SK-MEL-5 (cell line): Measurements from ENCODE around the gene DHX38. TPM values are rescaled to one million over a fixed set of nuclear protein-coding genes. Genes with fewer than 3 reads are reported as not detected.

Source experiments
- DNase-seq: peaks from one replicate; pipeline ENCODE4 v3.0.0-alpha.2; 2016; ENCODE audit warnings: low read depth, low spot score
- in situ Hi-C: cut with HindIII; loops from 2 replicates; pipeline ENCODE4 v1.10.0; 2016; ENCODE audit warnings: low sequenced_read_pairs, high pct_unique_total_duplicates, low pct_unique_long_range_greater_than_20kb
- total RNA-seq: library from RNA; depleted of rRNA; stranded (reverse); fragments of >200 nt; shearing (Covaris generic); gene quantifications from 2 replicates; pipeline ENCODE4 v1.2.3, GENCODE V29; 2014

DHX38 gene
- total RNA-seq, 1 experiment from 2014 or later, result 33.2 TPM

GRCh38 chr16:72109966-72110530 lies 16.4 kb downstream of the DHX38 start:
- in situ Hi-C loops, result no loop called here
- DNase-seq, result no peak

GRCh38 chr16:72110662-72111615 lies 17.3 kb downstream of the DHX38 start:
- DNase-seq, result no peak
- in situ Hi-C loops, result no loop called here

- in situ Hi-C loops, result no loop called here
- no peak for DNase-seq
Measured at GRCh38 chr16:72111657-72112451, 18.2 kb downstream of the DHX38 start.

GRCh38 chr16:72112452-72112792 lies 18.8 kb downstream of the DHX38 start:
- in situ Hi-C loops, result no loop called here
- DNase-seq, result no peak

DNA sequence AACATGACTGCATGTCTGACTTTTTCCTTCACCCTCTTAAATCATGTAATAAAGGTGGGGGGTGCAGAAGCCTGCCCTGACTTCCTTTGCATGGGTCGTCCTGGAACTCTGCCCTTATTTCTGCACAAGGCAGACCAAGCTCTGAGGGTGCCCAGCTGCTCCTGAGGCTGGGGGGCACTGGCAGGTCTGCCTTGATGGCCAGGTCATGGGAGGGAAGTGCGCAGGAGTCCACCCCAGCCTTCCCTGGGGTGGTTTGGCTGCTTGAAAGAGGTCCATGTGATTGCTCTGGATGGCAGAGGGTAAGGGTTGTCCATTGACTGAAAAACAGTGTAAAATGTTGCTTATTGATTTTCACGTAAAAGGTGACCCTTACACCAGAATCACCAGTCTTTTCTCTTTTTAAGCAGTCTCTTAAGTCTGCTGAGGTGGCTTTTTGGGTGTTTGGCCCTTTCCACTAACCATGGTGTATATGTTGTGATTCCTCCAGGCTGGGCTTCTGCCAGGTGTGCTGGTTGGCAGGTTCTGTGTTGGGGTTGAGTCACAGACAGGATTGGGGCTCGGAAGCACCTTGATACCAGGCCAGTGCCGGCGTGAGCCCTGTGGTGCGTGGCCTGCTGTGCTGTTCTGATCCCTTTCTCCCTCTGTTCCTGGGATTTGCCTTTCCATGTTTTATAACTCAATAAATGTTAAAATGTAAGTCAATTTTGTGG lies 19.4 kb downstream of the DHX38 start:
- in situ Hi-C loops, result no loop called here
- no peak for DNase-seq

GRCh38 chr16:72113616-72113945 lies 19.9 kb downstream of the DHX38 start:
- no peak for DNase-seq
- in situ Hi-C loops, result no loop called here

GRCh38 chr16:72120026-72120425 lies 26.4 kb downstream of the DHX38 start:
- no peak for DNase-seq

DNA sequence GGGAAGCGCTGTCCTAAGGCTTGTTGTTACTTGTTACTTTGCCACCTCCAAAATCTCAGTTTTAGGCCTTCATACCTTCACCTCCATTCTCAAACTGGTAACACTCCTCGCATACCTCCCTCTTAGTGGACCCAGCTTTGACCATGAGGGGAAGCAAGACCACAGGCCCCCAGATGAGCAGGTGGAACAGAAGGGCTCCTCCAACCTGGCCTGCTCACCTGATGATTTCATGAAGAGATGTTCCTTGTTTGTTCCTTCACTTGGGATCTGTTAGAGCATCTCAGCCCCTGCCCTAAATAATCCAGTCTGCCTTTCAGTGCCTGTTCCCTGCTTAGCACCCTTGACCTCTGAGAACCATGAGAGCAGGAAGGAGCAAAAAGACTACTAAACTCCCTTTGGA lies 28.7 kb downstream of the DHX38 start:
- no peak for DNase-seq

More at GRCh38 chr16:72120026-72120425, 26.4 kb downstream of the DHX38 start:
- in situ Hi-C loops, result no loop called here

DNA sequence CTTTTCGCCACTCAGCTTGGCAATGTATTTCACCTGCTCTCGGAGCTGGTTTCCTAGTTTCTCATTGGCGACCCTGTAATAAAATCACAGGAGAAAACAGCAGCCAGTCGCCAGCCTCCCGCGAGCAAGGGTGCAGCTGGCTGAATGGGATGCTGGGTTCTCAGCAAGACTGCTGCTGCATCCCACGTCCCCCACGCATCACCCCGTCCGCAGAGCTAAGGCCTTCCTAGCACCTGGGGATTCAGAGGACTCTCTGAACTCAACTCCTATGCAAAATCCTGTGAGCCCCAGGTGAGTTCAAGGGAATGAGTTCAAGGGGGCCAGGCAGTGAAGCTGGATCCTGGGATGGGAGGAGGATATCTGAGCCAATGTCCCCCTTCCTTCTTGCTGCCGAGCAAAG lies 29.3 kb downstream of the DHX38 start:
- in situ Hi-C loops, result no loop called here
- no peak for DNase-seq

More for the DNA sequence above, 28.7 kb downstream of the DHX38 start:
- in situ Hi-C loops, result no loop called here

DNA sequence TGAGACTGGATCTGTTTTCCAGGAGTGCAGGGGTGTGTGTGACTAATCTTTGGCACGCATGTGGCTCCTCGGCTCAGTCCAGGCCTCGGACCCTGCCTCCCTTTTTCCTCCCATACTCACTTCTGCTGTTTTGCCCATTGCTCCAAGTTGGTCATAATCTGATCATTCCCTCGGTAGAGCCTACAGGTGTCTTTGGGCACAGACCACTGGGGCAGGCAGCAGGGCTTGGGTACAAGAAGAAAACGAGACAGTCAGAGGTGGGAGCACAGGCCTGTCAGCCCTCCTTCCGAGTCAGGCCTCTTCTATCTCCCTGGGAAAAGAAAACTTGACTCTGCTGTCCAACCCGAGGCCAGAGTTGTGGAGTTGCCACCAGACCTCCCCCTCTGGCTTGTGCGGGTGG lies 29.8 kb downstream of the DHX38 start:
- in situ Hi-C loops, result no loop called here
- DNase-seq, result no peak

DNA sequence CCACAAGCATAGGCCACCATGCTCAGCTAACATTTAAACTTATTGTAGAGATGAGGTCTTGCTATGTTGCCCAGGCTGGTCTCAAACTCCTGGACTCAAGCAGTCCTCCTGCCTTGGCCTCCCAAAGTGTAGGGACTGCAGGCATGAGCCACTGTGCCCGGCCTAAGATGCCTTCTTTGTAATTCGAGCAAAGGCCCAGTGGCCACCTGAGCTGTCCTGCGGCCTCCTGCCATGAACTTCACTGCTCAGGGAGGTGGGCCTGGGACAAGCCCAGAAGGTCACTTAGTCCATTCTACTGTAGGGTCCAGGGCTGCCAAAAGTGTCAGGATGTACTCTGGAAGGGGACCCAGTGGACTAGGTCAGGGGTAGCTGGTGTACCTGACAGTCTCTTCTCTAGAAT lies 30.5 kb downstream of the DHX38 start:
- DNase-seq, result no peak
- in situ Hi-C loops, result no loop called here

DNA sequence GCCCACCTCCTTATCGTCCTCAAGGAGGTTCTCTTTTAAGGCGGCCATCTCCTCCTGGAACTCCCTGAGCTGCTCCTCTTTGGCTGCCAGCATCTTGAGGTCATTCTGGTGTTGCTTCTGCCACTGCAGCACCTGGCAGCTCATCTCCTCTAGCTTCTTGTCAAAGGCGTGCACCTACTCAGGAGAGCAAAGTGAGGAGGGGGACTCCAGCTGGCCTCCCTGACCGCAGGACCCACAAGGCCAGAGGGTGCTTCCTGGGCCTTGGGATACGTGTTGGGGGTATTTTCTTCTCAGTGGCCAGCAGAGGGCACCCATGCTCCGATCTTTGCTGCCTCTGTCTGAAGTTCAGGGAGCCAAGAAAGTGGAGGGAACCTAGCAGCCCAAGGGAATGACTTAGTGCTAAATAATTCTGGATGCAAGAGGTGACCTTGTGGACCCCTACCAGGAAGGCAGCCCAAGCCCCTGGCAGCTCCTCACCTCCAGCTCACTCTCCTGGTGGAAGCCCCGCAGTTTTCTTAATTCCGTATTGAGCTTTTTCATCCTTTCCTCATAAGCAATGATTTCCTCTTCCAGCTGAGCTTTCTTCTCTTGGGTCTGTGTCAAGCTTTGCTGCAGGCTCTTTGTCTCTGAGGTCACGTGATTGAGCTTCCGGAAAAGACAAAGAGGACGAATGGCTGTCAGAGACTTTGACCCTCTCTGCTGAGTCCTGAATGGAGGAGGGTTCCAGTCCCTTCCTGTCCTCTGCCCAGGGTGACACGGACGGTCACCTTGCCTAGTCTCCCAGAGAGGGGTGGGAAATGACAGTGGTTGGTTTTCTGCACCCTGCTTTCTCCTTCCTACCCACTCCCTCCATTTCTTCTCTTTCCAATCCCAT lies 31.4 kb downstream of the DHX38 start:
- in situ Hi-C loops, result no loop called here

DNA sequence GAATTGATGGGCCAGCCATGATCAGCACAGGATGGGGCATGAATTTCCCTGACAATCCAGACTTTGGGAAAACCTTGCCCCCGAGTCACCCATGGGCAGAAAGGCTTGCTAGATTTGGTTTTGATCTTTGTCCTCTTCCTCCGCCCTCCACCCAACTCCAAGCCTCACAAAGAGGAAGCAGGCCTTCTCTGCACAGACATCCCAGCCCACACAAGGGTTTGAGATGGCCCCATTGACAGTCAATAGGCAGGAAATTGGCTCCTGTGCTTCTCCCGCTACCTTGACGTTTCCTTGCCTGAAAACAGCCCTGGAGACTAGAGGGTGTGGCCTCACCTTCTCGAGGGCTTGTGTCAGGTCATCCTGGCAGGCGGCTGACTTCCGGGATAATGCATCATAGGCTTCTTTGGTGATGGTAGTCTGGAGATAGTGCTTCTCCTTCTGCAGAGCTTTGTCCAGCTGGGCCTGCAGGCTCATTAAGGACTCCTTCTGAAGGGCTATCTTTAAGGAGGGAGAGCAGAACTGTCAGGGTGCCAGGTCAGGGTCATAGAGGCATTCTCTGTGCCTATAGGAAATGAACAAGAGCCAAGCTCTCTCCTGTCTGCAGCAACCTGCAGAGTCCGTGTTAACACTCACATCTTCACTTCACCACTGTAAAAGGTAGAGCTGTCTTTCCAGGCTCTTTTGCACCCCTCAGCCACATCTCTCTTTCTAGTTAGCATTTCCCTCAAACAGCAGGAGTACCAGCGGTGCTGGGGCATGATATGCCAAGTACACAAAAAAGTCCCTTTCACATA lies 32.2 kb downstream of the DHX38 start:
- in situ Hi-C loops, result no loop called here

More for the DNA sequence above, 31.4 kb downstream of the DHX38 start:
- peak; percentile 78 for DNase-seq

DNA sequence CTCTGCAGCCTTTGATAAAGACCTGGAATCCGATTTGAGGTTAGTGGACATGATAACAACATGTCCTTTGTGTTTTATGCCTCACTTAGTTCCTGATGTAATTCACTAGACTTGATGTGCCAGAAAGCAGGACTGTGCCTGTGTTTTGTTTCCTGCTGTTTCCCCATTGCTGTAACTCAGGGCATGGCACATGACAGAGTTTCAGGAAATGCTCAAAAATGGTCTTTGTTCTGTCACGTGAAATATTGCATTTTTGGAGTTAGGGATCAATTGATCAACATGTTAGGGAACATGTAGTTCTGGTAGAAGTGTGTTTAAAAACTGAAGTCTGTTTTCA lies 32.8 kb downstream of the DHX38 start:
- in situ Hi-C loops, result no loop called here
- peak; percentile 79 for DNase-seq

More for the DNA sequence above, 32.2 kb downstream of the DHX38 start:
- DNase-seq, result no peak

GRCh38 chr16:72128701-72129100 lies 35.1 kb downstream of the DHX38 start:
- in situ Hi-C loops, result no loop called here
- no peak for DNase-seq

DNA sequence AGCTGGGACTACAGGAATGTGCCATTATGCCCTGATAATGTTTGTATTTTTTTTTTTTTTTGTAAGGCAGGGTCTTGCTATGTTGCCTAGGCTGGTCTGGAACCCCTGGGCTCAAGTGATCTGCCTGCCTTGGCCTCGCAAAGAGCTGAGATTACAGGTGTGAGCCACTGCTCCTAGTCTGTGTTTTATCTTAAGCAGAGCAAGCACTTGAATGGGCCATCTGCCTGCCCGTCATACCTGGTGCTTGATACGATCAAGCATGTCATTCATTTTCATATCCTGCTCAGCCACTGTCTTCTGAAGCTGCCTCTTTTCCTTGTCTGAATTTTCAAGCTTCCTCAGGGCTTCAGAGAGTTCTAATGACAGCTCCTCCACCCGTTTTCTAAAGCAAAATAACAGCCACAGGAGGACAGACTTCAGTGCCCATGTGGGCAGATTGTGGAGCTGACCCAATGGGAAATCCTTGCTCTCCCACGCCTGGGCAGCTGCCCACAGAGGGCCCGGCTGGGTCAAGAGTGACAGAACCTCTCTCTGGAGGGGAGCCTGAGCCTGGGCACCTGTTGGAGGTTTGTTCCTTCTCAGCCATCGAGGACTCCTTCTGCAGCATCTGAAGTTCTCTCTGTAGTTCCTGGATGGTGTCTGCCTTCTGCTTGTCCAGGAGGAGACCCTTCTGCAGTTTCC lies 36.5 kb downstream of the DHX38 start:
- DNase-seq, result no peak
- in situ Hi-C loops, result no loop called here
